IPS-11a (cell line): ENCODE data around the gene PPARG.

Source experiments
- H3K4me3 ChIP-seq: one replicate; pipeline ENCODE4 v1.5.1; 2013; ENCODE audit warnings: low read depth, low read length, control low read depth

Gene PPARG

DNA sequence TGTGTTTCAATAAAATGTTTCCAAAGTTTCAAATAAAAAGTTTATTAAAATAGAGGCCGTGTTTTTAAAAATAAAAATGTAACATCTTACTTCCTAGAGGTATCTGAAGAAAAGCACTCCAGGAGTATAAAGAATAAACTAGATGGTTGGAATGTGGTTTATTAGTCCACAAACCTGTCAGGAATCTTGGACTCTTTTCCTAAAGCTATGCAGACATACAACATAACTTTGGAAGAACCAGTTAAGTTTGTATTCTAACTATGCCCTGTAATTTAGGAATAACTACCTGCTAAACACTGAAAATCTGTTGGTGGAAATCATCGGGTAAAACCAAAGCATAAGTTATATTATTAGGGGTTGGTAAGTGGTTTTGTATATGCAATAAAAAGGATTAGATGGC lies 51.6 kb downstream of the PPARG start:
- no peak overlapping the region for H3K4me3 ChIP-seq

DNA sequence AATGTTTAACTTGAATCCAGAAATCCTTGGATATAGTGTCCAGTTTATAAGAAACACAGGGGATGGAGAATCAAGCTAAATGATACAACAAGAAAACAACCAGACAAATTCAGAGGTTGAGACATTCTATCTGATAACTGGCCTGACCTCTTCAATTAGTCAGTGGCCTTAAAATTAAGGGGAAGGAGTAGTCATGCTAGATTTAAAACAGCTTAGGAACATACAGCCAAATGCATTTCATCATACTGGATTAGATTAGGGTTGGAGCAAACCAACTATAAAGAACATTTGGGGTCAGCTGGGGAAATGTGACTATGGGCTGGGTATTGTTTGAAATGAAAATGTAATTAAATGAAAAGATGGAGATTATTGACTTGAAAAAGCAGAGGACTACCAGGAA lies 53.3 kb downstream of the PPARG start:
- H3K4me3 ChIP-seq = no peak overlapping the region

- no peak overlapping the region for H3K4me3 ChIP-seq
Observed at GRCh38 chr3:12343047-12343501, 54.2 kb downstream of the PPARG start.

DNA sequence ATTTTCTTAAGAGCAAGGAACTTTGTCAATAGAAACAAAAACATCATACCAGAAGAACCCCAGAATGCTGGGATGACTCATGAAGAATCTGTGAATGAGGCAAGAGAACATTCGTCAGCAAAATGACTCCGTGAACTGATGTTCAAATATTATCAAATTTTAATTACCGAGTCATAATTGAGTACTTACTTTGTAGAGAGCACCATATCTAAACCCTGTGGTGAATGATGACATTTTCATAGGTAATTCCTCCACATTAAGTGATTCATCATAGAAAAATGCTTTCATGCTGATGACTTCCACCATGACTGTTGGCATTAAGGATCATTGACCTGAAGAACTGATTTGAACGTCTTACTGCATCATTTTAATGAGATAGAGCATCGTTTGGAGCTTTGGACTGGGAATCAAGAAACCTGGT lies 56.3 kb downstream of the PPARG start:
- no peak overlapping the region for H3K4me3 ChIP-seq

- H3K4me3 ChIP-seq = no peak overlapping the region
Observed at GRCh38 chr3:12345584-12346494, 57.0 kb downstream of the PPARG start.

DNA sequence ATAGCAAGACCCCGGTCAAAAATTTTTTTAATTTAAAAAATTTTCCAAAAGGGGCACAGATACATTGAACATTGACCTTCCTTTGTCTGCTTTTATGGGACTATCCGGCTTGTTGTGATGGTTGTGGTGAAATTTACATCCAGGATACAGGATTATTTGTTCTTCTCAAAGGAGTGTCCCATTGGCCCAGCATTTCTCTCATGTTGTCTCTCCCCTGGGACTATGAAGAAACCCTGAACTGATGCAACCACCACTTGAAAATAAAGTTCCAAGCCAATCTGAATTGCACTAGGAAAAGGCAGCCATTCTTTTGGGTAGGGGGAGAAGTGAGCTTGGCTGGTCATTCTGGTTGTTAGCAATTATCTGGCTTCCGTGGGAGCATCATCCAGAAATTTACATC lies 58.4 kb downstream of the PPARG start:
- H3K4me3 ChIP-seq = no peak overlapping the region

DNA sequence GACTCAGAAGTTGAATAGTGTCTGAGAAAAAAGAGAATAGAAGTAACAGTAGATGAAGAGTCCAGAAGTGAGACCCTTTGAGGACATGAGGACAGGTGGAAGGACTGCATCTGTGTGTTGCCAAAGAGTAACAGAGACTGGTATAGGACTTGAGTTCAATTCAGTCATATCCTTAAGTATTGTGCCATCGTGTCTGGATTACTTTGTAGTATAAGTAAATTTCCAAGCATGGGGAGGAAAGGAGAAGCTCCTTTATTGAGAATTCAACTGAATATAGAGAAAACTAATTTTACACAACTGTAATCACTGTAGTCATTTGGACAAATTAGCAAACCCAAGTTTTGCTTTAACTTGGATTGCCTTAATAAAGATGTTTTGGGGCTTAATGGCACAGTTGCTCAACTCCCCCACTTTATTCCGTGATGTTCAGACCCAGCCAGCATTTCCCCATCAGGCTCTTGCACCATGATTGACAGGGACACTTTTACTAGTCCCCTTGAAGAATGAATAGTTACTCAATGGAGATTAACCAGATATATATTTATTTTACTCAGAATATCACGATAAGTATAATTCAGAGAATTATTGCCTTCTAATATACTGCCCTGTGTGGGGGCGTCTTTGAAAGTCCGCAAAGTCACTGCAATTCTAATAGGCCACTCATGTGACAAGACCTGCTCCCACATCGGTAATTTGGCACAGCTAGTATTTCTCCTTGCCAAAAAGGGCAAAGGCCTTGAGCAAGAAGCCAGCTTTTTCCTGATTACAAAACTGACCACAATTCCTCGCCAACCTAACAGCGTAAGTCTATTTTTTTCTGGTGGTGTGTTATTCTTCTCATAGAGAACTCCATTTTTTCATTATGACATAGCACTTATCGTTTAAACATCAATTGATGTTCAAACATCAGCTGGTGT lies 61.3 kb downstream of the PPARG start:
- no peak overlapping the region for H3K4me3 ChIP-seq

DNA sequence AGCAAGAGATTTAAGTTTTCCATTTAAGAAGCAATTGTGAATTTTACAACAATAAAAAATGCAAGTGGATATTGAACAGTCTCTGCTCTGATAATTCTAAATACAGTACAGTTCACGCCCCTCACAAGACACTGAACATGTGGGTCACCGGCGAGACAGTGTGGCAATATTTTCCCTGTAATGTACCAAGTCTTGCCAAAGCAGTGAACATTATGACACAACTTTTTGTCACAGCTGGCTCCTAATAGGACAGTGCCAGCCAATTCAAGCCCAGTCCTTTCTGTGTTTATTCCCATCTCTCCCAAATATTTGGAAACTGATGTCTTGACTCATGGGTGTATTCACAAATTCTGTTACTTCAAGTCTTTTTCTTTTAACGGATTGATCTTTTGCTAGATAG lies 62.3 kb downstream of the PPARG start:
- H3K4me3 ChIP-seq = no peak overlapping the region

- H3K4me3 ChIP-seq = no peak overlapping the region
Observed at GRCh38 chr3:12352253-12352652, 63.4 kb downstream of the PPARG start.

- H3K4me3 ChIP-seq = no peak overlapping the region
Observed at GRCh38 chr3:12352755-12353154, 63.9 kb downstream of the PPARG start.

GRCh38 chr3:12353796-12354525 lies 65.1 kb downstream of the PPARG start:
- H3K4me3 ChIP-seq = no peak overlapping the region

- H3K4me3 ChIP-seq = no peak overlapping the region
Observed at GRCh38 chr3:12356175-12356574, 67.3 kb downstream of the PPARG start.

GRCh38 chr3:12356996-12357395 lies 68.1 kb downstream of the PPARG start:
- no peak overlapping the region for H3K4me3 ChIP-seq

- no peak overlapping the region for H3K4me3 ChIP-seq
Observed at GRCh38 chr3:12357456-12357855, 68.6 kb downstream of the PPARG start.

DNA sequence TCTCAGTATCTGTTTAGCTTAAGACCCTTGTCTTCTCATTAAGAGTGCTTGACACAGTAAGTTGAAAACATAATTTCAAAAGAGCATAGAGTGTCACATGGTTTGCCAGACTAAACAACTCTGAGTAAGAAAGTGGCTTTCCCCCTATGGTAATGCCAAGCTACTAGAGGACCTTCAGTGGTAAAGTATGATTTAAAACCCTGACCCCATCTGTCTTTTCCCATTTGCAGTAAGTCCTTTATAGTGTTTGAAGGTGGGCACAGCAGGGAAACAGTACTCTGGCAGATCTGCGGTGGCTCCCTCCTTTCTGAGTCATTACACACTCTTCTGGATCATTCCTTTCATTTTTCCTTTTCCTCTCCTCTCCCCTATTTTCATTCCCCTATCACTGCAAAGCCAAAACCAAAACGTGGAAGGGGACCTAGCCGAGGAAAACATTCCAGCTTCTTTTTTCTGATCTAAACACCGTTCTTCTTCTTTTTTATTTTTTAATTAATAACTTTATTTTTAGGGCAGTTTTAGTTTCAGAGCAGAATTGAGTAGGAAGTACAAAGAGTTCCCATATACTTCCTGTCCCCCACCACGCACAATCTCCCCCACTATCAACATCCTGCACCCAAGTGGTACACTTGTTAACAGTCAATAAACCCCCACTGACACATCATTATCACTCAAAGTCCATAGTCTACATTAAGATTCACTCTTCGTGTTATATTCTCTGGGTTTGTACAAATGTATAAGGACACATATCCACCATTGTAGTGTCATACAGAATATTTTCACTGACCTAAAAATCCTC lies 74.7 kb downstream of the PPARG start:
- no peak overlapping the region for H3K4me3 ChIP-seq

GRCh38 chr3:12367346-12367745 lies 78.5 kb downstream of the PPARG start:
- H3K4me3 ChIP-seq = no peak overlapping the region

- no peak overlapping the region for H3K4me3 ChIP-seq
Observed at GRCh38 chr3:12369029-12369428, 80.2 kb downstream of the PPARG start.

DNA sequence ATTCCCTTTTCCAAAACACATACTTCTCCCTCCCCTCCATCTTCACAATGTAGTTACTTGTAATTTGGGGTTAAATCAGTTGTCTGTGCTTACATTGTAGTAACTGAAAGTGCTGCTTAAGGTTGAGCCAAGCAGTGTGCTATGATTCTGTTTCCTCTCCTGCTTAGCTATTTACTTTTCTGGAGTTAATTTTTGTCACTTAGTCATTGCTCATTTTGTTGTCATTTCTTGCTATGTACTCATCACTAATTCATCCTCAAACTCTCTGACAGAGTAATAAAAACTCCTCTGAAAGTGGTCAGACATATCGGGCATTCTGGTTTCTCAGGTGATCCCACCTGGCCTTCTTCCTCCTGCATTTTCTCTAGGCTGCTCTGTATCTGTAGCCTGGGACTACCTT lies 80.7 kb downstream of the PPARG start:
- H3K4me3 ChIP-seq = no peak overlapping the region

DNA sequence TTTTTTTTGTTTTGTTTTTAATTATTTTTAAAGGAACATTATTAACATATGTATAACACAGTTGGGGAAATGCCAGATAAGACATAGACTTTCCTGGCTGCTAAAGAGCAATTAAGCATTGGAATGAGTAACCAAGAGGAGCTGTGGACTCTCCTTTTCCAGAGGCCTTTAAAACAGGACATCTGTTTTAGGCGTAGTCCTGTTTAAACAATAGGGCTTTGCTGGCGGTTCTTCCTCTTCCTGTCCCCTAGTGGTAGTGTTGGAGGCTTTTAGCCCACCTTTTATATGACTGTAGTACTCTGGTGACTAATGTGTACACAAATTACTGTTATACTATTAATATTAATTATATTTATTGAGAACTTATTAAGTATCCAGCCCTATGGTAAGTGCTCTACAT lies 81.9 kb downstream of the PPARG start:
- H3K4me3 ChIP-seq = no peak overlapping the region

DNA sequence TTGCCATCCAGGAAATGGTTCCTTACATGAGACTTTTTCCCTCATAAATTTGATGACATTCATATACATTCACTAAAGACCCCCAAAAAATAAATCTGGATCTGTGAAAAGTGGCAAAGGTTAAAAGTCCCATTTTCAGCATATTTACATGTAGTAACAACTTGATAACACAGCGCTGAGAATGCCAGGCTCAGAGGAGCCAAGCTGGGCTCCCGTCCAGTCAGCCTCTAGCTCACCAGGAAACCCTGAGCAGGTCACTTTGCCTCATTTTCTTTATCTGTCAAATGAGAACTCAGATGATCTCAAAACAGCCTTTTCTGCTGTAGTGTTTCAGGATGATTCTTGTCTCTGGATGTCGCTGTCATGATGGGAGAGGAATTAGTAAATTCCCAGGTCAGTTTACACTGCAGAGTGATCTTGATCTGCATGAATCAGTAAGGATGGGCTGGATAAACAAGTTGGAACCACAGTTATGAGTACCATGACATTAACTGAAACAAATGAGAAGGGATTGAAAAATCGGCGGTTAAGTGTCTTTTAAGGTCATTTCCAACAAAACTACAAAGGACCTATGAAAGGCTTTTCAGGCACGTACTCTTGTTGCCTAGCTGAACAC lies 82.8 kb downstream of the PPARG start:
- H3K4me3 ChIP-seq = no peak overlapping the region
